SU-DHL-6 (cell line): Measurements from ENCODE around the gene SLC25A25.

ENCODE experiments used
- CTCF ChIP-seq: fragments of 200-600 bp; sonication (generic); IDR thresholded peaks from one replicate; pipeline ENCODE4 v1.5.1; 2017; ENCODE audit warnings: antibody characterized with exemption, mild to moderate bottlenecking, low read length, moderate library complexity; ENCODE audit not compliant: insufficient read depth, poor library complexity, severe bottlenecking
- EZH2phosphoT487 ChIP-seq: fragments of 200-600 bp; sonication (generic), shearing (Covaris generic); conservative IDR thresholded peaks from 2 replicates; pipeline ENCODE4 v1.6.1; 2018; ENCODE audit warnings: mild to moderate bottlenecking, antibody characterized with exemption, low read length, moderate library complexity, mixed read lengths

GRCh38 chr9:128034821-128035652 lies 33.0 kb upstream of the SLC25A25 start:
- peak; percentile 68 for TF ChIP-seq CTCF
- TF ChIP-seq EZH2phosphoT487 = no peak
